HG03442 (cell line): Measurements from ENCODE around the gene SLC25A22.

ENCODE experiments used
- ATAC-seq: cut with Tn5 transposase; IDR thresholded peaks from one replicate; pipeline ENCODE4 v1.9.1; 2021; ENCODE audit warnings: mild to moderate bottlenecking, moderate library complexity; ENCODE audit not compliant: unreplicated experiment

The SLC25A22 gene

DNA sequence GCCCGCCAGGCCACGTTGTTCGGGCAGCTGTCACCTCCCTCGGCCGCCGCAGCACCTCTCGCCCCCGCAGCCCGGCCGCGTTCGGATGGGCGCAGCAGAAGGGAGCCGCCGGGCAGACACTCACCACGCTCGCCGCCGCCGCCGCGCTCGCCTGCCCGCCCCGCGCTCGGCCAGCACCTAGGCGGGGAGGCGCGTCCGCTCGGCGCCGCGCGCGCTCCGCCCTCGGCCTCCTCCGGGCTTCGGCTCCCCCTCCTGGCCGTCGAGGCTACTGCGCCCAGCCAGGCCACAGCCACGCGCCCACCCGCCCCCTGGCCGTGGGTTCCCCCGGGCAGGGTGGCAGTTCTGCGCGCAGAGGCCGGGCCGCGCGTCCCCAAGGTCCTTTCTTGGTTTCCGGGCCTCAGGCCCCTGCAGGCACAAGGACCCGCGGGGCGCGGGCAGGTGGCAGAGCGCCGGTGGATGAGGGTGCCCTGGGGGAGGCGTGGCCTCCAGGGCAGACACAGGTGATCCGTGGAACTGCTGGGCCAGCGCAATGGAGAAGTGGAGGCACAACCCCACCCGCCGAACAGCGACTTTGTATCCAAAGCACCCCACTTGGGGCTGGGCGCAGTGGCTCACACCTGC is at the start of gene SLC25A22:
Gene SLC25A22, minus strand, starts transcription at position 189 of the 621 bp plus-strand sequence. CDS start 3,275 bp downstream, outside the sequence.
- ATAC-seq = peak; percentile 51

- no peak for ATAC-seq
These were observed 49.8 kb upstream of the SLC25A22 start for GRCh38 chr11:847876-848275.

- ATAC-seq = no peak
These were observed 48.5 kb upstream of the SLC25A22 start for GRCh38 chr11:846496-847098.

DNA sequence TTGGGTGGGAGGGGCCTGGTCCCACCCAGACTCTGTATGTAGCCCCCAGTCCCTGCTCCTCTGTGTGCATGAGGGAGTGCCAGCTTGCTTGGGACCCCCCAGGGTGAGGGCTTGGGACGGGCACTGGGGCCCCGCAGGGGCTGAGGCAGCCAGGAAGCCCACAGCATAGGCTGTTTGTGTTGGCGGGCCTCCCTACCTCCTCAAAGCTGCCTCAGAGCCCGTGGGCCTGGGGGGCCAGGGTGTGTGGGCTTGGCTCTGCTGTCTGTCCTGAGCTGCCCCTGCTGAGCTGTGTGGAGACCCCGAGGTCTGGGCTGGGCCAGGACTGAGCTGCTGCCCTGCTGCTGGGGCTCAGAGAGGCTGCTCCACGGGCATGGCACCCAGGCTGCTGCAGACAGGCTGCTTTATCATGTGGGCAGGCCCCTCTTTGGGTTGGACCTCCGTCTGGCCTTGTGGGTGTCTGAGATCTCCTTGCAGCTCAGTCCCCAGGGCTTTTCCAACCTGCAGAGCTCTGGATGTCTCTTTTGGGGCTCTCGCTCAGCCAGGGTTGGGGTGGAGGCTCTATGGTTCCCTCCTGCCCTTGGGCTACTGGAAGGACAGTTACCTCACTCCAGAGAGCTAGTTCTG is 47.9 kb upstream of the SLC25A22 start:
- no peak for ATAC-seq

- ATAC-seq = no peak
These were observed 46.9 kb upstream of the SLC25A22 start for GRCh38 chr11:844693-845644.

- no peak for ATAC-seq
These were observed 46.0 kb upstream of the SLC25A22 start for GRCh38 chr11:843818-844692.

- no peak for ATAC-seq
These were observed 45.1 kb upstream of the SLC25A22 start for GRCh38 chr11:843086-843734.

GRCh38 chr11:842370-843002 is 44.4 kb upstream of the SLC25A22 start, which contains the start of the genes POLR2L and TSPAN4:
TSS of gene POLR2L (minus strand) at chr11:842529. CDS start at chr11:842508, 21 bp downstream.
TSS of gene TSPAN4 (plus strand) at chr11:842852. CDS start at chr11:850305, 7,453 bp downstream.
- ATAC-seq = peak; percentile 61

DNA sequence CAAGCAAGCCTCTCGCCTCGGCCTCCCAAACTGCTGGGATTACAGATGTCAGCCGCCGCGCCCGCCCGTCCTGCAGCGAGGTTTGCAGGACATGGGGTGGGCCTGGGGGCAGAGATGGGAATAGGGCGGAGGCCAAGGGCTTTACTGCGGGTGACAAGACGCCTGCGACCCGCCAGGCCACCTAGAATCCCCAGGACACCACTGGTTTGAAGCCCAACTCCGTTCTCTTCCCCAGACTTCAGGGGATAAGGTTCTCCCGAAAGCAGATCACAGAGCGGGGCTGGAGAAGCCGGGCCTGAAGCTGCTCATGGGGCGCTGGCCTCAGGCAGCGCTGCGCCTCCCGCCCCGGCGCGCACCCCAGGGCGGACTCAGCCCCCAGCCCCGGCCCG is 43.9 kb upstream of the SLC25A22 start:
- peak; percentile 18 for ATAC-seq

GRCh38 chr11:839875-840617 is 42.0 kb upstream of the SLC25A22 start:
- no peak for ATAC-seq

DNA sequence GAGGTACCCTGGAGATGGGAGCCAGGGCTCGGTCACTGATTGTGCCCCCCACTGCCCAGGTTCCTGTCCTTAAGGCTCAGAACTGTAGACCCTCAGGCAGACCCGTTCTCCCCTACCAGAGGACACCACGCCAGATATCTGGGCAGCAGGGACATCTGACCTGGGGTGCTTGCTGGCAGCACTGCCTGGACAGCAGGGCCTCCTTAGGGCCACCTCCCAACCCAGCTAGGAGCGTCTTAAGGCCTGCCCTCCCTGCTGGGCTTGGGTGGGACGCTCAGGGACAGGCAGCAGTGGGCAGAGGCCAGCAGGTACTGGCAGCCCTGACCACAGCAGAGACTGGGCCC is 41.2 kb upstream of the SLC25A22 start:
- ATAC-seq = no peak

GRCh38 chr11:838441-839279 is 40.6 kb upstream of the SLC25A22 start:
- ATAC-seq = no peak

GRCh38 chr11:837990-838307 is 39.9 kb upstream of the SLC25A22 start:
- ATAC-seq = no peak

DNA sequence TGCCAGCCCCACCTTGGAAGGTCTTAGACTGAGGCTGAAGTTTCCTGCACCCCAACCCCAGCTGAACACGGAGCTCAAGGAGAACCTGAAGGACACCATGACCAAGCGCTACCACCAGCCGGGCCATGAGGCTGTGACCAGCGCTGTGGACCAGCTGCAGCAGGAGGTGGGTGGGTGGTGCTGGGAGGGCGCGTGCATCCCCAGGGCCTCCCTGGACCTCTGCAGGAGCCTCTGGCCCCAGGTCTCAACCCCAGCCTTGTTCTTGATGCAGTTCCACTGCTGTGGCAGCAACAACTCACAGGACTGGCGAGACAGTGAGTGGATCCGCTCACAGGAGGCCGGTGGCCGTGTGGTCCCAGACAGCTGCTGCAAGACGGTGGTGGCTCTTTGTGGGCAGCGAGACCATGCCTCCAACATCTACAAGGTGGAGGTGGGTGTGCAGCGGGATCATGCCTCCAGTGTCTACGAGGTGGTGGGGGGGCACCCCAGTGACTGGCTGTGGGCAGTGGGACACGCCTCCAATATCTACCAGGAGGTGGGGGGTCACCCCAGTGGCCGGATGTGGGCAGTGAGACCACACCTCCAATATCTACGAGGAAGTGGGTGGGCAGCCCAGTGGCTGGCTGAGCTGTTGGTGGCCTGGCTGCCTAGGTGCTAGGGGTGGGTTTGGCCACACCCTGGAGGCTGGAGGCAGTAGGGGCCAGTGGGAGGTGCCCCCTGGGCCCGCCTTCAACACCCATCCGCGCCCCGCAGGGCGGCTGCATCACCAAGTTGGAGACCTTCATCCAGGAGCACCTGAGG is 39.3 kb upstream of the SLC25A22 start:
- ATAC-seq = no peak

DNA sequence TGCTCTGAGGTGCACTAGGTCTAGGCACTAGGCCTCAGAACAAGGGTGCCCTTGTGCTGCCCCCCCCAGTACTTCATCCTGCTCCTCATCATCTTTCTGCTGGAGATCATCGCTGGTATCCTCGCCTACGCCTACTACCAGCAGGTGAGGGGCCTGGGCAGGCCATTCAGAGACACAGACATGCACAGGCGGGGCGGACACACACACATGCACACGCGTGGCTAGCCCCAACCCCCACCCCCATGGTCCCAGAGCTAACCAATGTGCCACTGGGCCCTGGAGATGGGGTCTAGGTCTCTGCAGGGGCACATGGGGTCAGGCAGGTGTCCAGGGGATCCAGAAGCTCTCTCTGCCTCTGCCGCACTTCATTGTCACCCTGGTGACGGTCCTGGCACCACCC is 38.6 kb upstream of the SLC25A22 start:
- ATAC-seq = no peak

DNA sequence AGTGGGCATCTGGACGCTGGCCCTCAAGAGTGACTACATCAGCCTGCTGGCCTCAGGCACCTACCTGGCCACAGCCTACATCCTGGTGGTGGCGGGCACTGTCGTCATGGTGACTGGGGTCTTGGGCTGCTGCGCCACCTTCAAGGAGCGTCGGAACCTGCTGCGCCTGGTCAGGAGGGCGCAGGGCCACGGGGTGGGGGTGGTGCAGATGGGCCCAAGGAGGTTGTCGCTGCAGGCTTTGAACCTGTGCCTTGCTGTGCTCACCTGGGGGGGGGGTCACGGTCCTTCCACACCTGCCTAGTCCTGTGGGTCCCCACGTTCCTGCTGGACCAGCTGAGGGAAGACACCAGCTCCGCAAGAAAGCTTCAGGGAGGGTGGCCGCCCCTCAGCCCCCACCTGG is 38.2 kb upstream of the SLC25A22 start:
- ATAC-seq = no peak
